IPS-18a (cell line): Measurements from ENCODE around the gene TAGAP.

Experiments used
- H3K27ac ChIP-seq: one replicate; pipeline ENCODE4 v1.5.1; 2013; ENCODE audit warnings: low read length
- H3K27me3 ChIP-seq: one replicate; pipeline ENCODE4 v1.6.1; 2013; ENCODE audit warnings: mild to moderate bottlenecking, low read length; ENCODE audit not compliant: control insufficient read depth, insufficient read depth
- H3K36me3 ChIP-seq: one replicate; pipeline ENCODE4 v1.6.1; 2013; ENCODE audit warnings: low read depth, low read length; ENCODE audit not compliant: control insufficient read depth
- H3K4me1 ChIP-seq: one replicate; pipeline ENCODE4 v1.6.1; 2013; ENCODE audit warnings: low read depth, low read length; ENCODE audit not compliant: control insufficient read depth
- H3K4me3 ChIP-seq: one replicate; pipeline ENCODE4 v1.5.1; 2013; ENCODE audit warnings: low read length
- H3K9ac ChIP-seq: one replicate; pipeline ENCODE4 v1.6.1; 2013; ENCODE audit warnings: mild to moderate bottlenecking, low read length, moderate library complexity
- H3K9me3 ChIP-seq: one replicate; pipeline ENCODE4 v1.6.1; 2013; ENCODE audit warnings: low read depth, low read length; ENCODE audit not compliant: control insufficient read depth

TAGAP gene

DNA sequence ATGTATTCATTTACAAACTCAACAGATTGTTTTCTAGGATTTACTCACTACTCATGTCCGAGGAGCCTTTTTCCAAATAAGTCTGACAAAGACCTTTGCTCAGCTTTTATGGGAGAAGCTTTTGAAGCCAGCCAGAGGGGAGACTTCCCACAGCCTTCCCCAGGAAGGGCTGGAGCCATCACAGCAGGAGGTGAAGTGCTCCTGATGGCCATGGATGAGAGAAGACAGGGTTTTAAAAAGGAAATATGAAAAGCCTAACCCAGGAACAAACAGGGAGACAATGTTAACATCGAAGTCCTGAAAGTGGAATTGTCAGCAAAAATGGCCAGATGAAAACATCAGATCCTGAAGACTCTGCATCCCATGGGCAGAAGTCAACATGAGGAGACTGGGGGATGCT lies 11.6 kb upstream of the TAGAP start:
- no peak overlapping the region for H3K9ac ChIP-seq
- H3K27ac ChIP-seq = no peak overlapping the region
- H3K27me3 ChIP-seq = no peaks in the 10 kb centered on the region
- no peaks in the 10 kb centered on the region for H3K9me3 ChIP-seq
- H3K36me3 ChIP-seq = no peaks in the 10 kb centered on the region
- H3K4me1 ChIP-seq = peaks cover 8% of the 10 kb centered on the region
- H3K4me3 ChIP-seq = no peak overlapping the region

DNA sequence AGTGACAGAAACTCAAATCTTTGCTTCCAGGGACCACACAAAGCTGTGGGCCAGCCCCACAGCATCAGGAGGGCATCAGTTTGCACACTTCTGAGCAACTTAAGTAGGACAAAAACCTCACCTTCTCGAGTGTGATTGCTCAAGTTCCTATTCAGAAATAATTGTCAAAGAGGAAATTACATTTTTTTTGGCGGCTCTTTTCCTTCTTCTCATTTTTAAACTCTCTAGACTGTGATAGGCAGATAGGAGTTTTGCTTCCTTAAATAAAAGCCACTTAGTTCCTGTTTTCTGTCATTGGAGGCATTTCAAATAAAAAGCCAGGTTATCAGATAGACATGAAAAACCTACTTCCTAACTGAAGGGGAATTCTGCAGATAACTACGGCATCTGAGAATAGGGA lies 11.2 kb upstream of the TAGAP start:
- Histone ChIP-seq H3K9me3 (no peaks in the 10 kb centered on the region), H3K4me1 (peaks cover 8% of the 10 kb centered on the region), H3K4me3 (no peak overlapping the region), H3K27ac (no peak overlapping the region), H3K27me3 (no peaks in the 10 kb centered on the region), H3K36me3 (no peaks in the 10 kb centered on the region), H3K9ac (no peak overlapping the region)

DNA sequence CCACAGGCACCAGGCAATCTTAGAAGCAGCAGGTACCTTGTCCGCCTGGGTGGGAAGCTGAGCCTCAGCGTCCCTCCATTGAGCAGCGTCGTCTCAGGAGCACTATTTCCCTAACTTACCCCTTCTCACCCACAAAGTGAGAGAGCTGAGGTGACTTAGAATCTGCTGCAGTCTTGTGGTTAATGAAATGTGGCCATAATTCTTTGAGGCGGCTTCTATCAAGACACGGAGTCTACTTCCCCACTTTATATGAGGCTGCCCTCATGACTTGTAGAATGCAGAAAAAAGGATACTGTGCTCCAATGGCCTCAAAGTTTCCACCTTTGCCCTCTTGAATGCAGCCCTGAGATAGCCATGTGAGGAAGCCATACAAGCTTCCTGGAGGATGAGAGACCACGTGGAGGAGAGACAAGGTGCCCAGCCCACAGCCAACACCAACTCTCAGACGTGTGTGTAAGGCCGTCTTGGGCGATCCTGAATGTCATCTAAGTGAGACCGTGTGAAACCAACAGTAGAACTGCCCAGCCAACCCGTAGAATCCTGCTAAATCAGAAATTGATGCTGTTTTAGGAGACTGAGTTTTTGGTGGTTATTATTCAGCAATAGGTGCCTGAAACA lies 9.1 kb upstream of the TAGAP start:
- peaks cover 8% of the 10 kb centered on the region for H3K4me1 ChIP-seq
- no peaks in the 10 kb centered on the region for H3K36me3 ChIP-seq
- no peaks in the 10 kb centered on the region for H3K9me3 ChIP-seq
- no peak overlapping the region for H3K4me3 ChIP-seq
- H3K27me3 ChIP-seq = no peaks in the 10 kb centered on the region
- H3K9ac ChIP-seq = no peak overlapping the region
- H3K27ac ChIP-seq = no peak overlapping the region

DNA sequence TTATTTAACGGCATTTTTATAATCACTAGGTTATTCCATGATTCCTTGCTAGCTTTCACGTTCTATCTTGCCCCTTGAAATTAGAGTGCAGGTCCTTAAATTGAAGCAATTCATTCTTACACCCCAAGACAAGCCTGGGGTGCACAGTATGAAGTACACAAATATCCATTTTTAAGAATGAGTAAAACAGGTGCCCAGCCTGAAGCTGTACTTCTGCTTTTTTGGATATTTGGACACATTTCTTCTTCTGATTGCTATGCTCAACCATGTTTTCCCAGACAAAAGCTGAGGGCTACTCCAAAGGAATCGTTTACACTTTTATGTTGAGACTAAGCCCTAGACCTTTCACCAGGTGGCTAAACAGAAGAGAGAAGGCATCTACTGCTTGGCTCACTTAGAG lies 7.9 kb upstream of the TAGAP start:
- Histone ChIP-seq H3K9ac (no peak overlapping the region), H3K27me3 (no peaks in the 10 kb centered on the region), H3K27ac (no peak overlapping the region), H3K4me1 (peaks cover 8% of the 10 kb centered on the region), H3K36me3 (no peaks in the 10 kb centered on the region), H3K4me3 (no peak overlapping the region), H3K9me3 (no peaks in the 10 kb centered on the region)

DNA sequence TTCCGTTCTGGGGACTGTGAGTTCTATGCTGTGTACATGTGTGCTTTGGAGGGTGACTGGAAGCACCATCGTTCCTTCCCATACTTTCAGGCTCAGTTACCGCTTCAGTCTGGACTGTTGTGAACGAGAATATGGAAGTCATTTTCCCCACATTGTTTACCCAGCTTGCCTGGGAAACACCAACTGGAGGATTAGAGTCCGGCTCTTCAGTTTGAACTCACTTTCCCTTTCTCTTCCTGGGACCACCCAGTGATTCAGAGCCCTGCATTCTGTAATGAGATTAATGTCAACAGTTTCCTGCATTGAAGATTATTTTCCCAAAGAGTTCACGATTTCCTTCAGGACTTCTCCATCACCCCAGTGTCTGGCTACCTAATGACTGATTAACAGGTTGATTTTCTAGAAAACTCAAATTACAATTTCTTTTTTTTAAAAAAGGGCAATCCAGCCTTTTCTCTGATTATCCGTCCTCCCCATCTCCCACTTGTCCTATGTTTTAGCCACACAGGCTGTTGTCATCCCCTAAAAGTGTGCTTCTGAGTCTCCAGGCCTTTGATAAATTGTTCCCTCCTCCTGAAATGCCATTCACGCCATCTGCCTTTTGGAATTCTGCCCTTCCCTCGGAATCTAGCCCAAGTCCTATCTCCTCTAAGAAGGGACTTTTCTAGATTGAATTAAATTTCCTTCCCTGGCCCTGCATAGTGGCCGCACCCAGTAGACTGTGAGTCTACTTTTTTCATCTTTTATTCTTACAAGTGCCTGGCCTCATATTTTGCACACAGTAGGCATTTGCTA lies 3.3 kb upstream of the TAGAP start:
- H3K36me3 ChIP-seq = no peaks in the 10 kb centered on the region
- no peak overlapping the region for H3K4me3 ChIP-seq
- no peaks in the 10 kb centered on the region for H3K4me1 ChIP-seq
- no peaks in the 10 kb centered on the region for H3K9me3 ChIP-seq
- no peaks in the 10 kb centered on the region for H3K27me3 ChIP-seq
- H3K9ac ChIP-seq = no peak overlapping the region
- H3K27ac ChIP-seq = no peak overlapping the region

DNA sequence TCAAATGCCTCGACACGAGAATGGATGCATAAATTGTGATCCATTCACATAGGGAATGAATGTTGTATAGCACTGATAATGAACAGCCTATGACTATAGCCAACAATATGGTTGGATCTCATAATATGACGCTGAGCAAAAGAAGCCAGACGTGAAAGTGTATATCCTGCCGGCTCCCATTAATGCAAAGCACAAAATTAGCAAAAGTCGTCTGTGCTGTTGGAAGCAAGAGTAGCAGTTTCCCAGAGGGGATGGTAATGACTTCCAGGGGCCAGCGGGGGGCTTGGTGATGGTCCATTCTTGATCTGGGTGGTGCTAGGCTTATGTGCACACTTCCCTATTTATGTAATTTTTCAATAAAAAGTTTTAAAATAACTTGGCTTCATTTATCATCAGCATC lies 1.0 kb upstream of the TAGAP start:
- H3K27ac ChIP-seq = no peak overlapping the region
- H3K4me3 ChIP-seq = no peak overlapping the region
- no peaks in the 10 kb centered on the region for H3K4me1 ChIP-seq
- no peak overlapping the region for H3K9ac ChIP-seq
- no peaks in the 10 kb centered on the region for H3K9me3 ChIP-seq
- H3K27me3 ChIP-seq = no peaks in the 10 kb centered on the region
- H3K36me3 ChIP-seq = no peaks in the 10 kb centered on the region

DNA sequence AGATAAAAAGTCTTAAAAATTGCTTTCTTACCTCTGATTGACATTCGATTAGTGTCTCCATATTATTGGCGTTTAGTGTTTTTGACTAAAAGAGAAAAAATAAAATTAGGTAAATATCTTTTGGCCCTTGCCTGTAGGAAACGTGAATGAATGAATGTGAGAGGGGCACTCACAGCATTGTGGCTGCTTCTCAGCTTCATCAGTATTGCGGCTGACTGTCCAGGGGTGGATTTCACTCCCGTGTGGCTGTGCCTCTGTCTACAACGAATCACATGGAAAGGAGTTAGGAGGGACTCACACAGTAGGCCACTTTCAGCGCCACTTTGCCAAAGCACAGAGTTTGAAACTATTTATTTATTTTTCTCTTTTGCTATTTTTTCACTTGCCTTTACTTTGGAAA lies 844 bp downstream of the TAGAP start:
- no peaks in the 10 kb centered on the region for H3K4me1 ChIP-seq
- no peaks in the 10 kb centered on the region for H3K27me3 ChIP-seq
- no peak overlapping the region for H3K4me3 ChIP-seq
- no peak overlapping the region for H3K27ac ChIP-seq
- H3K36me3 ChIP-seq = no peaks in the 10 kb centered on the region
- H3K9me3 ChIP-seq = no peaks in the 10 kb centered on the region
- no peak overlapping the region for H3K9ac ChIP-seq

DNA sequence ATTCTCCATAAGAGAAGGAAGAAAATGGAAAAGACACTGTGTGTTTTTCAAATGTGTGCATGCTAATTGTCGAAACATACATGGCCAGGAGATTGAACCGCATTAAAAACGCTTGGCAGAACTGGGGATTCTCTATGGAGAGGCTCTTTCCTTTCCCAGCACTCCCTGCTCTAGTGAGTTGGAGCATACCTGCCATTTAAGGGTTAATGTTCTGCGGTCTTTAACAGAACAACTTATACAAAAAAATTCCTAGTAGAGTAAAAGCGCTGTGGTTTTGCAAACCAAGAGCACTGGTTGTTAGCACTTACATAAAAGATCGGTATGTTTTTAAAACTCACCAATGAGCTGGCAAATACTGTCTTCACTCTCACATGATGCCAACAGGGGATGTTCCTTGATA lies 1.5 kb downstream of the TAGAP start:
- Histone ChIP-seq H3K9ac (no peak overlapping the region), H3K4me1 (no peaks in the 10 kb centered on the region), H3K9me3 (no peaks in the 10 kb centered on the region), H3K27ac (no peak overlapping the region), H3K27me3 (no peaks in the 10 kb centered on the region), H3K36me3 (no peaks in the 10 kb centered on the region), H3K4me3 (no peak overlapping the region)

DNA sequence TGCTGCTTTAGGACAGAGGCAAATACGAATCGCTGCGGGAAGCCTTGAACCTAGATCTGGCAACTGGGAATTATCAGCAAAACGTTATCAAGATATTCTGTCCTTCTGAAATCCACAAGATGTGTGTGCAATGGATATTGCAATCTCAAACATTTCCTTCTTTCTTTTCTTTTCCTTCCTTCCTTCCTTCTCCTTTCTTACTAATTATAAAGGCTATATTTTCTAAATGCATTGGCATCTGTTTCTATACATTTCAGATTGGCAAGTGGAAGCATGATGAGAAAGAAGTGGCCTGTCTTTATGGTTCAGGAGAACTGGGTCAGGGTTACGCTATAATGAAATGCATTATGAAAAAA lies 2.0 kb downstream of the TAGAP start:
- Histone ChIP-seq H3K9ac (no peak overlapping the region), H3K4me1 (no peaks in the 10 kb centered on the region), H3K4me3 (no peak overlapping the region), H3K27me3 (no peaks in the 10 kb centered on the region), H3K27ac (no peak overlapping the region), H3K36me3 (no peaks in the 10 kb centered on the region), H3K9me3 (no peaks in the 10 kb centered on the region)

DNA sequence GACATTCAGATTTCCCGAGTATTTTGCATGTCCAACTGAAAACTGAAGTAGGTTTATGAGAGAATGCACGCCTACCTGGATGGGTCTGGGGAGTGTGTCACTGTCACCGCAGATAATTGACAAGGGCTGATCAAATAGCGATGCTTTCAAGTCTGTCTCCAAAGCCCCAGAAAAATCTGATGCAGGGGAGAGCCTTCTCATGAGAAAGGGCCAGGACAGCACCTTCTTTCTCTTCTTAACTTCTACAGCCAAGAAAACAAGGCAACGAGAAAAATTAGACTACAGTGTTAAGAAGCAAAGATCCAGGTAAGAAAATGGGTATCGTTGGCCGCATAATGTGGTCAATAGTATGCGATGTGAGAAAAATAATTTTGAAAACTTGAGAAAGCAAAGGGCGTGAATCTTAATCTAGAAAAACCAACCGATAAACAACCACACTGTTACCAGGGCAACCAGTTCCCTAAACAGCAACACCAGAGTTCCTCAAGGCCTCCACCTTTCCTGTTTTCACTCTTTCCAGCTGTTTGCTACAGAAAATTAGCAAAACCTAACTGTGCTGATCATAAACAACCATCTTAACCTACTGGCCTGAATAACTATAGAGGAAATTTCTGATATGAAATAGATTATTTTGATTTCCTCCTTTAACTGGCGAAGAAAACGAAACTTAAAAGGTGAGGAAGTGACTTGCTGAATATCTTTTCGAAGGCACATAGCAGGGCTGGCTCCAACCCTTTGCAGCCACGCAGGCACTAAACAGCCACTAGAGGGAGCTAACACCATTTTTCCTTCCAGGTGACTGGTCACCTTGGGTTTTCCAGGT lies 2.6 kb downstream of the TAGAP start:
- H3K36me3 ChIP-seq = no peaks in the 10 kb centered on the region

DNA sequence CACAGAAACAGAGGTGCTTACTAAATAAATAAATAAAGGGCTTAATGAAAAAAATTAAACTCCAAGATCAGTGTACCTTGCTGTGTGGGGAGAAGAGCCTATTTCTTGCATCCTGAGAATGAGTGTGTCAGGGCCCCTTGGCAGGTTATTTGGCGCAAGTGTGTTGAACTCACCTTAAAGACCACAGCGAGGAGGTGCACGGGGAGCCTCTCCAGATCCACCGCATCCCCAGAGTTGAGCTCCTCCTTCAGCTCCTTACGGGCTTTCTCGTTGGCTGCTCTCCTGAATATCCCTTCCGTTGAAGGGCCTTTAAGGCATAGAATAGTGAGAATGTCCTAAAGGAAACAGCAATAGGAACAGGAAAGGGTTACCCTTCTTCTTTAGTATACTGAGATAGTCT lies 3.6 kb downstream of the TAGAP start:
- no peaks in the 10 kb centered on the region for H3K9me3 ChIP-seq
- no peaks in the 10 kb centered on the region for H3K4me1 ChIP-seq
- no peak overlapping the region for H3K27ac ChIP-seq
- no peak overlapping the region for H3K4me3 ChIP-seq
- no peak overlapping the region for H3K9ac ChIP-seq
- H3K27me3 ChIP-seq = no peaks in the 10 kb centered on the region
- no peaks in the 10 kb centered on the region for H3K36me3 ChIP-seq

More for the DNA sequence above, 2.6 kb downstream of the TAGAP start:
- no peaks in the 10 kb centered on the region for H3K27me3 ChIP-seq
- H3K4me1 ChIP-seq = no peaks in the 10 kb centered on the region
- peak overlapping the region; percentile 53 for H3K9ac ChIP-seq
- H3K9me3 ChIP-seq = no peaks in the 10 kb centered on the region
- H3K4me3 ChIP-seq = no peak overlapping the region
- peak overlapping the region; percentile 26 for H3K27ac ChIP-seq
